GM19468 (cell line): Measurements from ENCODE around the gene CPA1.

Experiments
- ATAC-seq: cut with Tn5 transposase; IDR thresholded peaks from one replicate; pipeline ENCODE4 v1.9.1; 2021; ENCODE audit warnings: mild to moderate bottlenecking, moderate library complexity, moderate number of reproducible peaks; ENCODE audit not compliant: unreplicated experiment; ENCODE audit errors: extremely low read depth

CPA1 gene

GRCh38 chr7:130353196-130353595 is 27.1 kb upstream of the CPA1 start:
- no peak for ATAC-seq

- no peak for ATAC-seq
Observed at GRCh38 chr7:130356121-130356875, 24.0 kb upstream of the CPA1 start.

- ATAC-seq = no peak
Observed at GRCh38 chr7:130356876-130357611, 23.2 kb upstream of the CPA1 start.

- no peak for ATAC-seq
Observed at GRCh38 chr7:130358471-130358870, 21.8 kb upstream of the CPA1 start.

- ATAC-seq = no peak
Observed at GRCh38 chr7:130359276-130359857, 20.9 kb upstream of the CPA1 start.

GRCh38 chr7:130360518-130360917 is 19.8 kb upstream of the CPA1 start:
- no peak for ATAC-seq

GRCh38 chr7:130361681-130362080 is 18.6 kb upstream of the CPA1 start:
- ATAC-seq = no peak

- no peak for ATAC-seq
Observed at GRCh38 chr7:130362251-130362816, 18.0 kb upstream of the CPA1 start.

GRCh38 chr7:130363026-130363847 is 17.1 kb upstream of the CPA1 start:
- no peak for ATAC-seq

- ATAC-seq = no peak
Observed at GRCh38 chr7:130364451-130364850, 15.8 kb upstream of the CPA1 start.

- no peak for ATAC-seq
Observed at GRCh38 chr7:130365088-130365487, 15.2 kb upstream of the CPA1 start.

GRCh38 chr7:130365511-130366441 is 14.5 kb upstream of the CPA1 start:
- ATAC-seq = no peak

GRCh38 chr7:130366564-130366963 is 13.7 kb upstream of the CPA1 start:
- ATAC-seq = no peak

- ATAC-seq = no peak
Observed at GRCh38 chr7:130367088-130367755, 13.1 kb upstream of the CPA1 start.

- no peak for ATAC-seq
Observed at GRCh38 chr7:130367836-130368746, 12.2 kb upstream of the CPA1 start.

- no peak for ATAC-seq
Observed at GRCh38 chr7:130369110-130369711, 11.1 kb upstream of the CPA1 start.
